Measurements from ENCODE around the gene ANKRD24. TPM values are rescaled to one million over a fixed set of nuclear protein-coding genes. Genes with fewer than 3 reads are reported as not detected.

The ANKRD24 gene
- polyA plus RNA-seq, 1 donor from 2014 or later = 2.8 TPM

GRCh38 chr19:4256563-4256962 lies 74.1 kb downstream of the ANKRD24 start:
- H4K20me1 ChIP-seq (ENCODE audit: insufficient read depth) = no peaks in the 10 kb centered on the region
- no peaks in the 10 kb centered on the region for H3K9me2 ChIP-seq (ENCODE audit: insufficient read depth, low read length)
- no peak overlapping the region for H3K27ac ChIP-seq (ENCODE audit: low read length)
- TF ChIP-seq, protein P1, sequence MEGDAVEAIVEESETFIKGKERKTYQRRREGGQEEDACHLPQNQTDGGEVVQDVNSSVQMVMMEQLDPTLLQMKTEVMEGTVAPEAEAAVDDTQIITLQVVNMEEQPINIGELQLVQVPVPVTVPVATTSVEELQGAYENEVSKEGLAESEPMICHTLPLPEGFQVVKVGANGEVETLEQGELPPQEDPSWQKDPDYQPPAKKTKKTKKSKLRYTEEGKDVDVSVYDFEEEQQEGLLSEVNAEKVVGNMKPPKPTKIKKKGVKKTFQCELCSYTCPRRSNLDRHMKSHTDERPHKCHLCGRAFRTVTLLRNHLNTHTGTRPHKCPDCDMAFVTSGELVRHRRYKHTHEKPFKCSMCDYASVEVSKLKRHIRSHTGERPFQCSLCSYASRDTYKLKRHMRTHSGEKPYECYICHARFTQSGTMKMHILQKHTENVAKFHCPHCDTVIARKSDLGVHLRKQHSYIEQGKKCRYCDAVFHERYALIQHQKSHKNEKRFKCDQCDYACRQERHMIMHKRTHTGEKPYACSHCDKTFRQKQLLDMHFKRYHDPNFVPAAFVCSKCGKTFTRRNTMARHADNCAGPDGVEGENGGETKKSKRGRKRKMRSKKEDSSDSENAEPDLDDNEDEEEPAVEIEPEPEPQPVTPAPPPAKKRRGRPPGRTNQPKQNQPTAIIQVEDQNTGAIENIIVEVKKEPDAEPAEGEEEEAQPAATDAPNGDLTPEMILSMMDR (IDR thresholded peaks at IDR 0.05; ENCODE audit: poor library complexity, severe bottlenecking) = no peak
- no peak for TF ChIP-seq MXI1 (conservative IDR thresholded peaks at IDR 0.05; ENCODE audit: poor library complexity, severe bottlenecking)
- TF ChIP-seq SMC3 (conservative IDR thresholded peaks at IDR 0.05; ENCODE audit: poor library complexity) = no peak
- no peak for TF ChIP-seq REST (IDR thresholded peaks at IDR 0.05; ENCODE audit: borderline replicate concordance)
- no peak for TF ChIP-seq RAD21 (conservative IDR thresholded peaks at IDR 0.05)
- TF ChIP-seq EZH2 (IDR thresholded peaks at IDR 0.05; ENCODE audit: borderline replicate concordance, insufficient read depth, low read length, poor library complexity, severe bottlenecking) = no peak
- no peak for TF ChIP-seq POLR2AphosphoS5 (IDR thresholded peaks at IDR 0.05)
- no peaks in the 10 kb centered on the region for H3K79me2 ChIP-seq (replicated peaks; ENCODE audit: insufficient read depth, low read length)
- no peaks in the 10 kb centered on the region for H3K36me3 ChIP-seq (ENCODE audit: insufficient read depth, low read length)
- H3K9ac ChIP-seq (ENCODE audit: low read length) = no peak overlapping the region
- H3K9me3 ChIP-seq (ENCODE audit: low read length) = no peaks in the 10 kb centered on the region
- H2AFZ ChIP-seq (ENCODE audit: low read depth, low read length) = no peak overlapping the region
- no peak overlapping the region for H3K4me2 ChIP-seq (ENCODE audit: low read length)
- no peaks in the 10 kb centered on the region for H3F3A ChIP-seq (ENCODE audit: insufficient read depth, low read length, poor library complexity, severe bottlenecking)
- no peak overlapping the region for H3K4me3 ChIP-seq (ENCODE audit: low read length)
- H3K27me3 ChIP-seq (ENCODE audit: insufficient read depth, low read depth, low read length) = no peaks in the 10 kb centered on the region

GRCh38 chr19:4257025-4257424 lies 74.5 kb downstream of the ANKRD24 start:
- Histone ChIP-seq H3F3A (ENCODE audit: insufficient read depth, low read length, poor library complexity, severe bottlenecking) (no peaks in the 10 kb centered on the region), H3K9me3 (ENCODE audit: low read length) (no peaks in the 10 kb centered on the region), H3K79me2 (replicated peaks; ENCODE audit: insufficient read depth, low read length) (no peaks in the 10 kb centered on the region), H2AFZ (ENCODE audit: low read depth, low read length) (no peak overlapping the region), H3K27ac (ENCODE audit: low read length) (no peak overlapping the region), H3K9ac (ENCODE audit: low read length) (no peak overlapping the region), H3K27me3 (ENCODE audit: insufficient read depth, low read depth, low read length) (no peaks in the 10 kb centered on the region), H3K4me3 (ENCODE audit: low read length) (no peak overlapping the region), H3K9me2 (ENCODE audit: insufficient read depth, low read length) (no peaks in the 10 kb centered on the region), H4K20me1 (ENCODE audit: insufficient read depth) (no peaks in the 10 kb centered on the region), H3K36me3 (ENCODE audit: insufficient read depth, low read length) (no peaks in the 10 kb centered on the region), H3K4me2 (ENCODE audit: low read length) (no peak overlapping the region)
- TF ChIP-seq, protein P1 (IDR thresholded peaks at IDR 0.05; ENCODE audit: poor library complexity, severe bottlenecking) = no peak
